Fibroblast of skin of left quadriceps (primary cell): ENCODE results near the gene CAMK2B.

ENCODE experiments used
- DNase-seq, 2 experiments: peaks; one replicate each; pipeline ENCODE4 v3.0.0-alpha.2; 2013; ENCODE audit warnings: low read depth in 2 of 2

Gene CAMK2B

DNA sequence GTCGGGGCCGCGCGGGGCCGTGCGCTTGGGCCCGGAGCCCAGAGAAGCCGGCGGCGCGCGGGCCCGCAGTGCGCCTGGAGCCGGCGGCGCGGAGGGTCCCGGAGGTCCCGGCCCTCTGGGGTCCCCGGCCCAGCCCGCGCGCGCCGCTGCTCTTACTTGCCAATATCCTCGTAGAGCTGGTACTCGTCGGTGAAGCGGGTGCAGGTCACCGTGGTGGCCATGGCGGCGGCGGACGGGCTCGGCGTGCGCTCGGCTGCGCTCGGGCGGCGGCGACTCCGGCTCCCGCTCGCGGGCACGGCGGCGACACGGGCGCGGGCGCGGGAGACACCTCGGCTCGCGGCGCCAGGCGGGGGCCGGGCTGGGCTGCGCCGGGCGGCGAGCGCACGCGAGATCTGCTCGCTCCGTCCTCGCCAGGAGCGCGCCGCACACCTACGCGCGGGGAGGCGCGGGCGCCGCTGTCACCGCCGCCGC is at the start of gene CAMK2B:
CAMK2B (minus strand) TSS at position 394 of the 471 bp plus-strand sequence; CDS start at position 221, 173 bp downstream.
- no peak for DNase-seq

GRCh38 chr7:44374007-44374763 is 48.8 kb upstream of the CAMK2B start:
- no peak for DNase-seq

GRCh38 chr7:44373418-44373740 is 48.0 kb upstream of the CAMK2B start:
- no peak for DNase-seq

GRCh38 chr7:44372560-44373417 is 47.4 kb upstream of the CAMK2B start:
- DNase-seq: no peak

- no peak for DNase-seq
Observed at GRCh38 chr7:44368885-44369284, 43.5 kb upstream of the CAMK2B start.

- DNase-seq: no peak
Observed at GRCh38 chr7:44368455-44368854, 43.1 kb upstream of the CAMK2B start.

- no peak for DNase-seq
Observed at GRCh38 chr7:44367475-44368043, 42.2 kb upstream of the CAMK2B start.

DNA sequence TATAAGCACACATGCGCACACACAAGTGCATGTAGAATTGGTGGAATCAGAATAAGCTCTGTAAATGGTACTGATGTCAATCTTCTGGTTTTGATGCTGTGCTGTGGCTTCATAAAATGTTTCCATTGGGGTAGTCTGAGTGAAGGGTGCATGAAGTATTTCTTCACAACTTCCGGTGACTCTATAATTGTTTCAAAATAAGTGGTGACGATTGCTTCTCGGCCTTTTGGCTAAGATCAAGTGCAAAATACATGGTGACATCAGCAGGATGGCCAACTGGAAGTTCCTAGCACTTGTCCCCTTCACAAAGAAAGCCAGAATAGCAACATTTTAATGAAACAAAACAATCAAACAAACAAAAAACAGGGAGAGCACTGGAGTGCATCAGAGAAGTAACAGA is 41.6 kb upstream of the CAMK2B start:
- DNase-seq: no peak

GRCh38 chr7:44353668-44354067 is 28.3 kb upstream of the CAMK2B start:
- DNase-seq: no peak

DNA sequence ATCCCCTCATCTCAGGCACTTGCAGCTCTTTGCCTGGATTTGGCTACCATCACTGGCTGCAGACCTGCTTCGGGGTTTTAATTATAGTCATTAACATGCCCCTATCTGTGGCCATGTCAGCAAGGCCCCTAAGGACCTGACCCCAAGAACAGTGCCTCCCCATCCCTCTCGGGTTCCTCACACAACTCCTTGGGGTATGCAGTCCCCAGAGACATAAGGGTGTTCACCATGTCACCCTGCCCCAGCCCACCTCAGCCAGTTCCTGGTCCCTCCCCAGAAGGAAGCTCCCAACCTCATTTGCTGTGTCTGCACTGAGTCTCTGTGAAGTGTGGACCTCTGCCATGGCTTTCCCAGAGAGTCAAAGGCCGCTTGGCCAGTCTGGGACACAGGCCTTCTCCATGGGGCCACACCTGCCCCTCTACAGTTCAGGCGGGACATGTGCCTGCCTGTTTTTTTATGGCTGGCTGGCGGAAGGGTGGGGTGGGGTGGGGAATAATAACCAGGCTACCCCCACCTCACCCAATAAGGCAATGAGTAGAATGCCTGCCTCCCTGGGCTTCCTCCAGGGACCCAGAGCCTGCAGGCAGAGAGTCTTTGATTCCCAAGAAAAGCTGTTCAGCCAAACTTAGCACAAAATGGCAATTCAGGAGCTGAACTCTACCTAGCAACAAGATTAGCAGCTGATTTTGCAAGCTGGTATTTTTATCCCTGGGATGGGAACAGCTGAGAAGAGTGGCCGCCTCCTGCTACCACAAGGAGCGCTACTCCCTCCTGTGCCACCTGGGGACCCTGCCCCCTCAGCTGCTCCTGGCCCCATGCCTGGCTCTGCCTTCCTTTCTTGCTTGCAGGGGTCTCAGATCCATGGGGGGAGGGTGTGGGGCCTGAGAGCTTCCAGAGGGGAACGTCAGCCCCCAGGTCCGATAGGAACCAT is 23.7 kb upstream of the CAMK2B start:
- DNase-seq: no peak

GRCh38 chr7:44348300-44348699 is 22.9 kb upstream of the CAMK2B start:
- DNase-seq: peak; percentile 2 to 6

GRCh38 chr7:44347546-44348114 is 22.2 kb upstream of the CAMK2B start:
- DNase-seq: no peak

DNA sequence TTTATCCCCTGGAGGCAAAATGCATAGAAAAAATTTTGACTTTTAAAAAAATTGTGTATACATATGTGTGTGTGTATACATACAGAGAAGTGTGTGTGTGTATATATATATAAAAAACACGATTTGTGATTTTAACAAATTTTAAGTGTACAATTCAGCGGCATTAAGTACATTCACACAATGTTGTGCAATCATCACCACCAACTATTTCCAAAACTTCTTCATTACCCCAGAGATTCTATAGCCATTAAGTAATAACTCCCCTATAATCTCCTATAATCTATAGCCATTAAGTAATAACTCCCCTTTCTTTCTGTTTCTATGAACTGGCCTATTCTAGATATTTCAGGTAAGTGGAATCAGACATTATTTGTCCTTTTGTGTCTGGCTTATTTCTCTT is 20.7 kb upstream of the CAMK2B start:
- no peak for DNase-seq

- DNase-seq: no peak
Observed at GRCh38 chr7:44341401-44341800, 16.0 kb upstream of the CAMK2B start.

DNA sequence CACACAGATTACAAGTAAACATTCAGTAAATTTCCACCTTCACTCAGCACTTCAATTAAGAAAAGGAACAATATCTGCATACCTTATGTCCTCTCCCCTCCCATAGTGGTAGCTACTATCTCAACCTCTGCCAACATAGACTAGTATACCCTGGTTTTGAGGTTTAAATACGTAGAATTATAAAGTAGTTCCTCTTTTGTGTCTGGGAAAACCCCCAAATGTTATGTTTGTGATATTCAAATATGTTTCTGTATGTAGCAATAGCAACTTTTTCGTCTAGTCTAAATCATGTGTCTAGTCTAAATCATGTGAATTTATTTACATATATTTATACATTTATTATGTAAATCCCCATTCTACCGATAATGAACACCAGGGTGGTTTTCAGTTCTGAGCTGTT is 13.2 kb upstream of the CAMK2B start:
- DNase-seq: no peak

- no peak for DNase-seq
Observed at GRCh38 chr7:44336491-44336890, 11.1 kb upstream of the CAMK2B start.

DNA sequence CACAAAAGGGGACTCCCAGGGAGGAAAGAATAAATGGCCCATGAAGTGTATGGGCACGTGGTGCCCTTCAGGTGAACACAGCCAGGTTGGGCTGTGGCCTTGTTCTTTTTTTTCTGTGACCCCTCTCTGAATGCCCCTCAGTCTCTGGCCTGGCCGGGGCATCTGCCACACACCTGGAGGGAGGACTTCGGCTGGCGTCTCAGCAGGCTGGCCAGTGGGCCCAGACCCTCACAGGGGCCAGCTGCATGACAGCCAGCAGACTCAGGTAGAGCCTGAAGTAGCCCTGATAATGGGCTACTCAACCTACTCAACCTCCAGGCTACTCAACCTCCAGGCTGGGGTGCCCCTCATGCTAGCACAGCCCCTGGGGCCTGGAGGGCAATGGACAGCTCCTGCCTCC is 9.8 kb upstream of the CAMK2B start:
- DNase-seq: no peak

- DNase-seq: no peak
Observed at GRCh38 chr7:44334734-44335097, 9.3 kb upstream of the CAMK2B start.

- DNase-seq: no peak
Observed at GRCh38 chr7:44333911-44334733, 8.7 kb upstream of the CAMK2B start.

DNA sequence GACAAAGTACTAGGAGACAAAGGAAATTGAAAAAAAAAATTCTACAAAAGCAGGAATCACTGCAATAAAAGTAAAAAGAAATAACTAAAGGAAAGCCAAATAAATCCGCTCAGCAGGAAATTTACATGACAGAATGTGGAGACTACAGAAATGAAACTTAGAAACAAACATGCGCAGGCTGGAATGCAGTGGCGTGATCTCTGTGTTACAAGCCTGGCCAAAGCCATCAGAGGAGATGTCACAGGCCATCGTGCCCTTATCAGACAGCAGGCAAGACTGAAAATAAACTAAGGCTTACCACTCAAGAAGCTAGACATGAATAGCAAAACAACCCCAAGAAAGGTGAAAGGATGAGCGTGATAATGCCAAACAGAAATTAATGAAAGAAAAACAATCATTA is 6.3 kb upstream of the CAMK2B start:
- DNase-seq: no peak
